HG03565 (cell line): Measurements from ENCODE around the gene KCNE5.
"Not testable (repeated sequence)": the region's sequence is repeated elsewhere in the genome, so short reads cannot be mapped to it uniquely, and the experiment has no call there.

Source experiments
- ATAC-seq: cut with Tn5 transposase; IDR thresholded peaks from one replicate; pipeline ENCODE4 v1.9.1; 2021; ENCODE audit warnings: mild to moderate bottlenecking, moderate library complexity; ENCODE audit not compliant: unreplicated experiment

The KCNE5 gene

GRCh38 chrX:109624641-109625616, at the start of gene KCNE5:
TSS of gene KCNE5 (minus strand) at chrX:109625172. CDS start at chrX:109625020, 152 bp downstream.
- ATAC-seq = no peak

GRCh38 chrX:109672239-109672638, 47.3 kb upstream of the KCNE5 start:
- no peak for ATAC-seq

DNA sequence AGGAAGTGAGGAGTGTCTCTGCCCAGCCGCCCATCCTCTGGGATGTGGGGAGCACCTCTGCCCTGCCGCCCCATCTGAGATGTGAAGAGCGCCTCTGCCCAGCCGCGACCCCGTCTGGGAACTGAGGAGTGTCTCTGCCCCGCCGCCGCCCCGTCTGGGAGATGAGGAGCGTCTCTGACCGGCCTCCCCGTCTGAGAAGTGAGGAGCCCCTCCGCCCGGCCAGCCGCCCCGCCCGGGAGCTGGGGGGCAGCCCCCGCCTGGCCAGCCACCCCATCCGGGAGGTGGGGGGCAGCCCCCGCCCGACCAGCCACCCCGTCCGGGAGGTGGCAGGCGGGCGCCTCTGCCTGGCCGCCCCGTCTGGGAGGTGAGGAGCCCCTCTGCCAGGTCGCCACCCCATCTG, 46.2 kb upstream of the KCNE5 start:
- ATAC-seq = not testable (repeated sequence)

- no peak for ATAC-seq
Observed at GRCh38 chrX:109667986-109668385, 43.0 kb upstream of the KCNE5 start.

- ATAC-seq = no peak
Observed at GRCh38 chrX:109660435-109661143, 35.6 kb upstream of the KCNE5 start.

- ATAC-seq = no peak
Observed at GRCh38 chrX:109658391-109658790, 33.4 kb upstream of the KCNE5 start.

DNA sequence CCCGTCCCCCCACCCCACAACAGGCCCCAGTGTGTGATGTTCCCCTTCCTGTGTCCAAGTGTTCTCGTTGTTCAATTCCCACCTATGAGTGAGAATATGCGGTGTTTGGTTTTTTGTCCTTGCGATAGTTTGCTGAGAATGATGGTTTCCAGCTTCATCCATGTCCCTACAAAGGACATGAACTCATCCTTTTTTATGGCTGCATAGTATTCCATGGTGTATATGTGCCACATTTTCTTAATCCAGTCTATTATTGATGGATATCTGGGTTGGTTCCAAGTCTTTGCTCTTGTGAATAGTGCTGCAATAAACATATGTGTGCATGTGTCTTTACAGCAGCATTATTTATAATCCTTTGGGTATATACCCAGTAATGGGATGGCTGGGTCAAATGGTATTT, 32.4 kb upstream of the KCNE5 start:
- not testable (repeated sequence) for ATAC-seq

- ATAC-seq = no peak
Observed at GRCh38 chrX:109656774-109657173, 31.8 kb upstream of the KCNE5 start.

- no peak for ATAC-seq
Observed at GRCh38 chrX:109655502-109656201, 30.7 kb upstream of the KCNE5 start.

DNA sequence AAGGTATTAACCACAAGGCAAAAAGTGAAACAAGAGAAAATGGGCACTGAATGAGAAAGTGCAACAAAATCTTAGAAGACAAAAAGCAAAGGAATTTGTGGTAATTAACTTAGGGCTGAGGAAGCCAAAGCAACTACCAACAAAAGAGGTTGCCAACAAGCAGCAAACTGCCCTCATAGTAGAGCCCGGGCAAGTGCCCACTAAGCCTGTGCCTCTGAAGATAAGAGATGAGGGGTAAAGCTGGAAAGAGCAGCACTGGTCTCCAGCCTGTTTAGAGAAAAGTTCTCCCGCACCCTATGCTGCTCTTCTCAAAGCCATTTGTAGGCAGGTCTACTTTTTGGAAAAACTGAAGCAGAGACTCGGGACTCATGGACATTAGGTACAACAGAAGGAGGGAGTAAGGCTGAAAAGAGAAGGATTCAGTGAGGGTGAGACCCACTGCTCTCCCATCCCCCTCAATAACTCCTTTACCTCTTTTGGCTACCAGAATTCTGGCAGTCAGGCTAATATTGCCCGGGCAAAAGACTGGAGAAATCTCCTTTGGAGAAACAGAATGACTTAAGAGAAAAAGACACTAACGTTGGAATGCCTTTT, 29.6 kb upstream of the KCNE5 start:
- no peak for ATAC-seq

- not testable (repeated sequence) for ATAC-seq
Observed at GRCh38 chrX:109644671-109645070, 19.7 kb upstream of the KCNE5 start.

DNA sequence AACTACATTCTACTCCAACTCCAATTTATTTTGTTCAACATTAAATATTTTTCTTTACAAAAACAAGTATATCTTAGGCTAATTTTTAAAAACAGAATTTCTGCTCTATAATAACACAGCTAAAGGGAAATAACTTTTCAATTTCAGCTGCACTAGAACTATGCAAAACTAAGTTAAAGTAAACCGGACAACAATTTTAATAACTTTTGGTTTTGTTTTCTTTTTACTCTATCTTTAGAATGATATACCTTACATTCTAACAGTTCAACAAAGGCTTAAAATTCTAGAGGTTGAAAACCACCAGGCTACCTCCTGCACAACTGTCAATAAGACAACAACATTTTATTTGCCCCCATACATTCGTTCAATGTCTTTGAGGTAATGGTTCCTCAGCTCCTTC, 18.7 kb upstream of the KCNE5 start:
- no peak for ATAC-seq

GRCh38 chrX:109638158-109638557, 13.2 kb upstream of the KCNE5 start:
- ATAC-seq = no peak

DNA sequence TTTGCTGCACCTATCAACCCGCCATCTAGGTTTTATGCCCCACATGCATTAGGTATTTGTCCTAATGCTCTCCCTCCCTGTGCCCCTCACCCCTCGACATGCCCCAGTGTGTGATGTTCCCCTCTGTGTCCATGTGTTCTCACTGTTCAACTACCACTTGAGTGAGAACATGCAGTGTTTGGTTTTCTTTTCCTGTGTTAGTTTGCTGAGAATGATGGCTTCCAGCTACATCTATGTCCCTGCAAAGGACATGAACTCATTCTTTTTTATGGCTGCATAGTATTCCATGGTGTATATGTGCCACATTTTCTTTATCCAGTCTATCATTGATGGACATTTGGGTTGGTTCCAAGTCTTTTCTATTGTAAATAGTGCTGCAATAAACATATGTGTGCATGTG, 12.5 kb upstream of the KCNE5 start:
- ATAC-seq = not testable (repeated sequence)

DNA sequence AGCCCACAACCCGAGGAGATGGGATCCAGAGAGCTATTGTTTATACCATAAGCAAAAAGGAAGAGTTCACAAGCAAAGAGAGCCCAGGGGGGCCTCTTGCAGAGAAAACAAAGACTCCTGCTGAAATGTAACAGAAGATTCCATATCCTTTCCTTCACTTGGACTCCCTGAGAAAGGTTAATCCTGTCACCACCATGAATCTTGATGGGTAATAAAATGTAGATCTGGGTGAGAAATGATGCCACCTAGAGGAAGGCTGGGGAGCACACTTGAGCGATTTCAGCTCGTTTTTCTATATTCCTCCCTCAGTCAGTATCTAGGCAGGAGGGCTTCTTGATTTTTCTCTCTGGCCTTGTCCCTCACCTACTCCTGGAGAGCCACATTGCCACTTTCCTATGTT, 10.2 kb upstream of the KCNE5 start:
- no peak for ATAC-seq

DNA sequence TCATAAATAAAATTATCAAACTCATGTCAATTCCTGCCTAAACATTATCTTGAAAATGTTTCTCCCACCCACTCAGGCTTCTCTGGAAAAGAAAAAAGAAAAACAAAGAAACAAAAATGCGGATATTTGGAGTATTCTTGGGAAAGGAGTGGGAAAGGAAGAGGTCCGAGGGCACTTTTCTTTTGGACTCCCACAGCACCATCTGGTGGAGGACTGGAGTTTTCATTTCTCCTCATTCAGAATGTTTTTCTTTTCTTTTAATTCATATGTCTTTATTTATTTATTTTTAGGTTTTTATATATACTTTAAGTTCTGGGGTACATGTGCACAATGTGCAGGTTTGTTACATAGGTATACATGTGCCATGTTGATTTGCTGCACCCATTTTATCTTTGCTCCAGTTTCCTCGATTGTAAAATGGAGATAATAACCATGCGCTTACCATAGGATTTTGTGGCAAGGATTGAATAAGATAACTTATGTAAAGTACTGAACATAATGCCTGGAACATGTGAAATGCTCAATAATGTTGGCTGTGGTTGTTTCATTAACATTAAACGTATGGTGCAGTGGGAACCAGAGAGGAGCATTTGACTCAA, 8.0 kb upstream of the KCNE5 start:
- ATAC-seq = no peak

GRCh38 chrX:109629310-109629709, 4.3 kb upstream of the KCNE5 start:
- no peak for ATAC-seq

GRCh38 chrX:109626637-109627036, 1.7 kb upstream of the KCNE5 start:
- no peak for ATAC-seq

- no peak for ATAC-seq
Observed at GRCh38 chrX:109623997-109624396, 975 bp downstream of the KCNE5 start.

GRCh38 chrX:109622270-109622669, 2.7 kb downstream of the KCNE5 start:
- ATAC-seq = no peak

GRCh38 chrX:109619771-109620170, 5.2 kb downstream of the KCNE5 start:
- no peak for ATAC-seq
